Loucy (cell line): ENCODE data around the gene RNASET2.
"Not testable (repeated sequence)": the region's sequence is repeated elsewhere in the genome, so short reads cannot be mapped to it uniquely, and the experiment has no call there.

Source experiments
- H2AFZ ChIP-seq: fragments of 200-600 bp; sonication (generic); 2 replicates; pipeline ENCODE4 v1.6.0; 2016; ENCODE audit warnings: antibody characterized with exemption, mild to moderate bottlenecking, low read length, moderate library complexity
- H3F3A ChIP-seq: fragments of 200-600 bp; 2 replicates; pipeline ENCODE4 v1.6.0; 2016; ENCODE audit warnings: antibody characterized with exemption, low read depth, mild to moderate bottlenecking
- H3K27me3 ChIP-seq: fragments of 200-600 bp; sonication (generic); 2 replicates; pipeline ENCODE4 v1.6.1; 2014; ENCODE audit warnings: low read length, mild to moderate bottlenecking; ENCODE audit not compliant: insufficient read depth, poor library complexity, severe bottlenecking
- H3K36me3 ChIP-seq: fragments of 200-600 bp; sonication (generic); 2 replicates; pipeline ENCODE4 v1.6.1; 2016; ENCODE audit warnings: low read length; ENCODE audit not compliant: insufficient read depth
- H3K4me1 ChIP-seq: fragments of 200-600 bp; sonication (generic); 2 replicates; pipeline ENCODE4 v1.5.1; 2014; ENCODE audit warnings: low read length, mild to moderate bottlenecking; ENCODE audit not compliant: insufficient read depth, poor library complexity, severe bottlenecking
- H3K4me2 ChIP-seq: fragments of 200-600 bp; sonication (generic); 2 replicates; pipeline ENCODE4 v1.6.0; 2014; ENCODE audit warnings: antibody characterized with exemption, low read length, low read depth, mild to moderate bottlenecking; ENCODE audit not compliant: poor library complexity, severe bottlenecking
- H3K4me3 ChIP-seq: fragments of 200-600 bp; sonication (generic); 2 replicates; pipeline ENCODE4 v1.5.1; 2014; ENCODE audit warnings: low read length, mild to moderate bottlenecking, mixed read lengths; ENCODE audit not compliant: poor library complexity, severe bottlenecking
- H3K79me2 ChIP-seq: fragments of 200-600 bp; sonication (generic); 2 replicates; pipeline ENCODE4 v1.6.1; 2014; ENCODE audit warnings: low read length; ENCODE audit not compliant: insufficient read depth
- H3K9ac ChIP-seq: fragments of 200-600 bp; sonication (generic); 2 replicates; pipeline ENCODE4 v1.6.0; 2014; ENCODE audit warnings: mild to moderate bottlenecking, low read depth, low read length, moderate library complexity; ENCODE audit not compliant: poor library complexity, severe bottlenecking
- H3K9me2 ChIP-seq: fragments of 200-600 bp; sonication (generic); replicated peaks from 2 replicates; pipeline ENCODE4 v1.6.1; 2016; ENCODE audit warnings: low read depth, low read length, mixed read lengths
- H3K9me3 ChIP-seq: fragments of 200-600 bp; sonication (generic); 2 replicates; pipeline ENCODE4 v1.6.1; 2014; ENCODE audit warnings: mild to moderate bottlenecking, antibody characterized with exemption, low read length, low read depth; ENCODE audit not compliant: insufficient read depth
- H4K20me1 ChIP-seq: fragments of 200-600 bp; sonication (generic); 2 replicates; pipeline ENCODE4 v1.6.0; 2014; ENCODE audit warnings: antibody characterized with exemption, low read length, mild to moderate bottlenecking; ENCODE audit not compliant: insufficient read depth, poor library complexity, severe bottlenecking
- EZH2phosphoT487 ChIP-seq: fragments of 200-600 bp; IDR thresholded peaks from 2 replicates; pipeline ENCODE4 v1.6.1; 2018; ENCODE audit warnings: antibody characterized with exemption, mild to moderate bottlenecking, moderate library complexity, borderline replicate concordance
- TF ChIP-seq, protein P1 (sequence below): fragments of 200-600 bp; sonication (generic); conservative IDR thresholded peaks from 2 replicates; pipeline ENCODE4 v1.5.1; 2014; ENCODE audit warnings: mild to moderate bottlenecking, antibody characterized with exemption, low read length

RNASET2 gene

DNA sequence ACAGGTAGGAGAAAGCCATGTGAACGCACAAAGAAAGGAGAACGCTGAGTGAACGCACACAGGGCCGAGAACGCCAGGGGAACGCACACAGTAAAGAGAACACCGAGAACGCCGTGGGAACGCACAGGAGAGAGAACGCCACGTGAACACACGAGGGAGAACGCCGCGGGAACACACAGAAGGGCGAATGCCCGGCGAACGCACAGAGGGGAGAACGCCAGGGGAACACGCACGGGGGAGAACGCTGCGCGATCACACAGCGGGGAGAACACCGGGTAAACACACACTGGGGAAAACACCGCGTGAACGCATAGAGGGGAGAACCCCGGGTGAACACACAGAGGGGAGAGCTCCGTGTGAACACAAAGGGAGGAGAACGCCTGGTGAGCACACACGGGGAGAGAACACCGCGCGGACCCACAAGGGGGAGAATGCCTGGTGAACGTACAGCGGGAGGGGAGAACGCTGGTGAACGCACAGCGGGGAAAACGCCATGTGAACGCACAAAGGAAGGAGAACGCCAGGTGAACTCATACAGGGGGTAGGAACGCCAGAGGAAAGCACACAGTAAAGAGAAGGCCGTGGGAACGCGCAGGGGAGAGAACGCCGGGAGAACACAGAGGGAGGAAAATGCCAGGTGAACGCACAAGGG, 55.3 kb downstream of the RNASET2 start:
- Histone ChIP-seq H4K20me1 (no peaks in the 10 kb centered on the region), H3K4me1 (no peaks in the 10 kb centered on the region), H3K27me3 (no peaks in the 10 kb centered on the region), H3K4me2 (no peak overlapping the region), H3K79me2 (no peaks in the 10 kb centered on the region), H3K9me2 (no peaks in the 10 kb centered on the region), H2AFZ (no peak overlapping the region), H3K9ac (no peak overlapping the region), H3K4me3 (no peak overlapping the region), H3K9me3 (no peaks in the 10 kb centered on the region), H3K36me3 (no peaks in the 10 kb centered on the region), H3F3A (no peaks in the 10 kb centered on the region)
- TF ChIP-seq, protein P1, sequence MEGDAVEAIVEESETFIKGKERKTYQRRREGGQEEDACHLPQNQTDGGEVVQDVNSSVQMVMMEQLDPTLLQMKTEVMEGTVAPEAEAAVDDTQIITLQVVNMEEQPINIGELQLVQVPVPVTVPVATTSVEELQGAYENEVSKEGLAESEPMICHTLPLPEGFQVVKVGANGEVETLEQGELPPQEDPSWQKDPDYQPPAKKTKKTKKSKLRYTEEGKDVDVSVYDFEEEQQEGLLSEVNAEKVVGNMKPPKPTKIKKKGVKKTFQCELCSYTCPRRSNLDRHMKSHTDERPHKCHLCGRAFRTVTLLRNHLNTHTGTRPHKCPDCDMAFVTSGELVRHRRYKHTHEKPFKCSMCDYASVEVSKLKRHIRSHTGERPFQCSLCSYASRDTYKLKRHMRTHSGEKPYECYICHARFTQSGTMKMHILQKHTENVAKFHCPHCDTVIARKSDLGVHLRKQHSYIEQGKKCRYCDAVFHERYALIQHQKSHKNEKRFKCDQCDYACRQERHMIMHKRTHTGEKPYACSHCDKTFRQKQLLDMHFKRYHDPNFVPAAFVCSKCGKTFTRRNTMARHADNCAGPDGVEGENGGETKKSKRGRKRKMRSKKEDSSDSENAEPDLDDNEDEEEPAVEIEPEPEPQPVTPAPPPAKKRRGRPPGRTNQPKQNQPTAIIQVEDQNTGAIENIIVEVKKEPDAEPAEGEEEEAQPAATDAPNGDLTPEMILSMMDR = no peak
- TF ChIP-seq EZH2phosphoT487 = no peak

DNA sequence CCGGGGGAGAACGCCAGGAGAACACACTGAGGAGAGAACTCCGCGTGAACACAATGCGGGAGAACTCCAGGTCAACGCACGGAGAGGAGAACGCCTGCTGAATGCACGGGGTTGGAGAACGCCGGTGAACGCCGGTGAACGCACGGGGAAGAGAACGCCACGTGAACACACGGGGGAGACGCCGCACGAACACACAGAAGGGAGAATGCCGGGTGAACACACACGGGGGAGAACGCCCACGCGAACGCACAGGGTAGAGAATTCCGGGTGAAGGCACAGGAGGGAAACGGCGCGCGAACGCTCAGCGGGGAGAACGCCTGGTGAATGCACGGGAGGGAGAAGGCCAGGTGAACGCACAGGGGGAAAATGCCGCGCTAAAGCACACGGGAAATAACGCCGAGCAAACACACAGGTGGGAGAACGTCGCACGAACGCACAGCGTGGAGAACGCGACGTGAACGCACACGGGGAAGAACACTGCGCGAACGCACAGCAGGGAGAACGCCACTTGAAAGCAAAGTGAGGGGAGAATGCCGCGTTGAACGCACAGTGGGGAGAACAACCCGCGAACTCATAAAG, 56.1 kb downstream of the RNASET2 start:
- Histone ChIP-seq H4K20me1 (no peaks in the 10 kb centered on the region), H3K9ac (no peak overlapping the region), H3K79me2 (no peaks in the 10 kb centered on the region), H3K9me3 (no peaks in the 10 kb centered on the region), H3K27me3 (no peaks in the 10 kb centered on the region), H3K36me3 (no peaks in the 10 kb centered on the region), H3F3A (no peaks in the 10 kb centered on the region), H3K4me1 (no peaks in the 10 kb centered on the region), H2AFZ (no peak overlapping the region), H3K9me2 (no peaks in the 10 kb centered on the region), H3K4me3 (no peak overlapping the region), H3K4me2 (no peak overlapping the region)
- TF ChIP-seq, protein P1 = no peak
- TF ChIP-seq EZH2phosphoT487 = no peak

DNA sequence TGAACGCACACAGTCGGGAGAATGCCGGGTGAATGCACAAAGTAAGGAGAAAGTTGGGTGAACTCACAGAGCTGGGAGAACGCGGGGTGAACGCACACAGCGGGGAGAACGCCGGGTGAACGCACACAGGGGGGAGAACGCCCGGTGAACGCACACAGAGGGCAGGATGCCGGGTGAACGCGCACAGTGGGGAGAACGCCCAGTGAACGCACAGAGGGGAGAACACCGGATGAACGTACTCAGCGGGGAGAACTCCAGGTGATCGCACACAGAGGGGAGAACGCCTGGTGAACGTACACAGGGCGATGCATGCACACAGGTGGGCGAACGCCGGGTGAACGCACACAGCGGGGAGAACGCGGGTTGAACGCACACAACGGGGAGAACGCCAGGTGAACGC, 57.4 kb downstream of the RNASET2 start:
- Histone ChIP-seq H2AFZ (no peak overlapping the region), H3F3A (no peaks in the 10 kb centered on the region), H4K20me1 (no peaks in the 10 kb centered on the region), H3K27me3 (no peaks in the 10 kb centered on the region), H3K9me3 (no peaks in the 10 kb centered on the region), H3K4me3 (no peak overlapping the region), H3K9me2 (no peaks in the 10 kb centered on the region), H3K36me3 (no peaks in the 10 kb centered on the region), H3K79me2 (no peaks in the 10 kb centered on the region), H3K4me2 (no peak overlapping the region), H3K4me1 (no peaks in the 10 kb centered on the region), H3K9ac (no peak overlapping the region)
- TF ChIP-seq EZH2phosphoT487 = no peak
- TF ChIP-seq, protein P1 = no peak

DNA sequence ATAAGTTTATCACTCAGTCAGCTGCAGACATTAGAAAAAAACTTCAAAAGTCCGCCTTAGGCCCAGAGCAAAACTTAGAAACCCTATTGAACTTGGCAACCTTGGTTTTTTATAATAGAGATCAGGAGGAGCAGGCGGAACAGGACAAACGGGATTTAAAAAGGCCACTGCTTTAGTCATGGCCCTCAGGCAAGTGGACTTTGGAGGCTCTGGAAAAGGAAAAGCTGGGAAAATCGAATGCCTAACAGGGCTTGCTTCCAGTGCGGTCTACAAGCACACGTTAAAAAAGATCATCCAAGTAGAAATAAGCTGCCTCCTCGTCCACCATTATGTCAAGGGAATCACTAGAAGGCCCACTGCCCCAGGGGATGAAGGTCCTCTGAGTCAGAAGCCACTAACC, 61.7 kb downstream of the RNASET2 start:
- H3K36me3 ChIP-seq, H3K27me3 ChIP-seq, H3F3A ChIP-seq, H3K9me3 ChIP-seq, H3K4me3 ChIP-seq, H3K79me2 ChIP-seq, H3K9ac ChIP-seq, H4K20me1 ChIP-seq, H3K9me2 ChIP-seq, H3K4me2 ChIP-seq, H3K4me1 ChIP-seq, H2AFZ ChIP-seq: not testable (repeated sequence)

DNA sequence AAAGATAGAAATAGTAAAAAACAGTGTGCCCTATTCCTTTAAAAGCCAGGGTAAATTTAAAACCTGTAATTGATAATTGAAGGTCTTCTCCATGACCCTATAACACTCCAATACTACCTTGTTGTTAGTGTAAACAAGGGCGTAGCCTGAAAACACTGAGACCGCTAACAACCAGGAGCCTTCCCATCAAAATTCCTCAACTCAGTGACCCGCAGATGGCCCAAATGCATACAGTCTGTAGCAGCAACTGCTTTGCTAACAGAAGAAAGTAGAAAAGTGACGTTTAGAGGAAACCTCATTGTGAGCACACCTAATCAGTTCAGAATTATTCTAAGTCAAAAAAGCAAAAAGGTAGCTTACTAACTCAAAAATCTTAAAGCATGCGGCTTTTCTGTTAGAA, 63.9 kb downstream of the RNASET2 start:
- H3K4me2 ChIP-seq, H3K9ac ChIP-seq, H3K4me1 ChIP-seq, H3F3A ChIP-seq, H2AFZ ChIP-seq, H3K27me3 ChIP-seq, H3K4me3 ChIP-seq, H3K36me3 ChIP-seq, H3K9me3 ChIP-seq, H3K9me2 ChIP-seq, H4K20me1 ChIP-seq, H3K79me2 ChIP-seq: not testable (repeated sequence)
